AG20443 (cell line): ENCODE measurements around the gene MAP3K3.
A peak's percentile ranks its signal among the peaks of the same experiment; 100 is the strongest.

Experiments used
- DNase-seq: peaks from one replicate; pipeline ENCODE4 v3.0.0; 2012; ENCODE audit warnings: low spot score, mixed read lengths

Gene MAP3K3

GRCh38 chr17:63622574-63623390 is 565 bp downstream of the MAP3K3 start:
- peak; percentile 85 for DNase-seq

GRCh38 chr17:63623786-63624530 is 1.7 kb downstream of the MAP3K3 start:
- no peak for DNase-seq

GRCh38 chr17:63624531-63624880 is 2.3 kb downstream of the MAP3K3 start:
- no peak for DNase-seq

- DNase-seq: peak; percentile 56
Observed at GRCh38 chr17:63626551-63627180, 4.4 kb downstream of the MAP3K3 start.

GRCh38 chr17:63629627-63630026 is 7.4 kb downstream of the MAP3K3 start:
- DNase-seq: no peak

GRCh38 chr17:63631062-63631461 is 8.8 kb downstream of the MAP3K3 start:
- no peak for DNase-seq

GRCh38 chr17:63631626-63632025 is 9.4 kb downstream of the MAP3K3 start:
- no peak for DNase-seq

- DNase-seq: no peak
Observed at GRCh38 chr17:63633742-63634141, 11.5 kb downstream of the MAP3K3 start.

- no peak for DNase-seq
Observed at GRCh38 chr17:63634163-63634562, 11.9 kb downstream of the MAP3K3 start.

- no peak for DNase-seq
Observed at GRCh38 chr17:63634816-63635215, 12.6 kb downstream of the MAP3K3 start.

GRCh38 chr17:63635290-63635689 is 13.1 kb downstream of the MAP3K3 start:
- DNase-seq: no peak

- DNase-seq: no peak
Observed at GRCh38 chr17:63635787-63636186, 13.6 kb downstream of the MAP3K3 start.

- no peak for DNase-seq
Observed at GRCh38 chr17:63639125-63639524, 16.9 kb downstream of the MAP3K3 start.

- DNase-seq: no peak
Observed at GRCh38 chr17:63640038-63640437, 17.8 kb downstream of the MAP3K3 start.

- no peak for DNase-seq
Observed at GRCh38 chr17:63641692-63642448, 19.7 kb downstream of the MAP3K3 start.

GRCh38 chr17:63644846-63645245 is 22.6 kb downstream of the MAP3K3 start:
- DNase-seq: no peak

- DNase-seq: peak; percentile 25
Observed at GRCh38 chr17:63645775-63646487, 23.7 kb downstream of the MAP3K3 start.

GRCh38 chr17:63646488-63646806 is 24.2 kb downstream of the MAP3K3 start:
- no peak for DNase-seq

- peak; percentile 41 for DNase-seq
Observed at GRCh38 chr17:63647065-63647725, 25.0 kb downstream of the MAP3K3 start.

- no peak for DNase-seq
Observed at GRCh38 chr17:63647936-63648335, 25.7 kb downstream of the MAP3K3 start.

- DNase-seq: no peak
Observed at GRCh38 chr17:63649813-63650212, 27.6 kb downstream of the MAP3K3 start.
